Measurements from ENCODE around the gene FRMPD1.

The FRMPD1 gene

DNA sequence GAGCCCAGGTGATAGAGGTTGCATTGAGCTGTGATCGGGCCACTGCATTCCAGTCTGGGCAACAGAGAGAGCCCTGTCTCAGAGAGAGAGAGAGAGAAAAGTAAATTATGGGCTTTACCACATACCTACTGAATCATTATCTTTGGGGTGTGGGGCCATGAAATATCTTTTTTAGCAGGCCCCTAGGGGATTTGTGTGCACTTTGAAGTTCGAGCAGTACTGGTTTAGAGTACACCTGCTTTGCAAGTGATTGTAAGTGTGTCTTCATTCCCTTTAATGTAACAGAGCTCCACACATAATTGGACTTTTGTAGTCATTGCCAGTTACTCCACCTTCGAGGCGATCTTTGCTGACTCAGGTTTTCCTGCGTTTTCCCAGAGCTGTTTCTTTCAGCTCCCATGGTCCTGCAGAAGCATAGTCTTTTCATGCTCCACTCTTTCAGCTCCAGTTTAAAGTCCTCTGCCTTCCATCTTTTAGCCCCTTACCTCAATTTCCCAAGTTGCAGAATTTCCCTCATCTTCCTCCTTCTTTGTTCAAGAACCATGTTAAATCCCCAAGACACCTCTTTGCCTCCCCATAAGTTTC, 24.0 kb upstream of the FRMPD1 start:
- no peak for DNase-seq

DNA sequence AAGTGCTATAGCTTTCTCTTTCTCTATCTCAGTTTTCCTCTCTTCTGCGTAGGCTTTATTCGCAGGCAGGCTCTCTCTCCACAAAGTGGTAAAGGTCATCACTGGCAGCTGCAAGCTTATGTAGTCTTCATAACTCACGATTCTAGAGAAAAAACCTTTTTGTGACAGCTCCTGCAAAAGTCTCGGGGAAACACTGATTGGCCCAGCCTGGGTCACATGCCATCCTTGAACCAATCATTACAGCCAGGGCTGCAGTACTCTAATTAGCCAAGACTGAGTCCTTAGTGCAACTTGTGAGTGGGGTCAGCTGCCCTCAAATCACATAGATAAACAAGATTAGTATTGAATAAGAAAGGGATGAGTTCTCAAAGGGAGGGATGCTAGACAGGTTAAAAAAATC, 18.3 kb upstream of the FRMPD1 start:
- no peak for DNase-seq

- DNase-seq, result no peak
Observed at GRCh38 chr9:37635808-37636207, 14.9 kb upstream of the FRMPD1 start.

- DNase-seq, result no peak
Observed at GRCh38 chr9:37636511-37637448, 14.0 kb upstream of the FRMPD1 start.

DNA sequence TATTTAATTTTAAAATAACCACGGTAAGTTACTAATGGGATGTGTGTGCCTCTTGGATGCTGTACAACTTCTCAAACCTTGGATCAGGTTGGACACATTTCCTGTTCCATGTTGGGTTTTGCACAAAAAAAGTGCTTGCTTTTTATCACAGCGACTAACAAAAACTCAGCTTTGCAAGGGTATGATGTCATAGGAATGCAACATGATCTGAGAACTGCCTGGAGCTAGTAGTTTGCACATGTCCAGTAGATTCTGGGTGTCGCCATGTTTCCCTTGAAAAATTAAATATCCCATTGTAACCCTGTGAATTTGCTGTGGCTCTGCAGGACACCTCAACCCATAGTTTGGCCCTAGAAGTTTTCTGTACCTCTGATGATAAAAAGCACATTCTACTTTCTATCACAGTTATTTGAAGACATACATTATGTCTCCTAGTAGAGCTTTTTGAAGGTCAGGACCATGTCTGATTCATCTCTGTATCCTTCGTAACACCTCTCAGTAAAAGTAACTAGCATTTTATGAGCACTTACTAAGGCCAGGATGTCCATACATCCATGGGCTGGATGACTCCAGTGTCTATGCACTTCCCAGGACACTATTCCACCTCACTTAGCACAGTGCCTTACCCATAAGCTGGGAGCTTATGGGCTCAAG, 11.5 kb upstream of the FRMPD1 start:
- no peak for DNase-seq

DNA sequence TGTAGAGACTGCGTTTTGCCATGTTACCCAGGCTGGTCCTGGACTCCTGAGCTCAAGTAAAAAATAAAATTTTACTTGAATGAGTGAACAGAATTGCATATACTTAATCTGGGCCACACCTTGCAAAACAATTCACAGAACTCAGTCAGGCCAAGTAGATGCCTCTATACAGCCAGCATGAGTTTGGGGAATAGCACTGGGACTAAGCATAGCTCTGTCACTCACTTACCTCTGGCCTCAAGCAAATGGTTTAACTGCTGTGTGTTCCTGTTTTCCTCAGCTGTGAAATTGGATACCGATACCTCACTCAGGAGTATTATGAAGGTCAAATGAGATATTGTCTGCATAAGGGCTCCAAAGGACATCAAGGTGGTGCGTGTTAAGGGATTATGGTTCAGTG, 10.9 kb upstream of the FRMPD1 start:
- DNase-seq, result no peak

DNA sequence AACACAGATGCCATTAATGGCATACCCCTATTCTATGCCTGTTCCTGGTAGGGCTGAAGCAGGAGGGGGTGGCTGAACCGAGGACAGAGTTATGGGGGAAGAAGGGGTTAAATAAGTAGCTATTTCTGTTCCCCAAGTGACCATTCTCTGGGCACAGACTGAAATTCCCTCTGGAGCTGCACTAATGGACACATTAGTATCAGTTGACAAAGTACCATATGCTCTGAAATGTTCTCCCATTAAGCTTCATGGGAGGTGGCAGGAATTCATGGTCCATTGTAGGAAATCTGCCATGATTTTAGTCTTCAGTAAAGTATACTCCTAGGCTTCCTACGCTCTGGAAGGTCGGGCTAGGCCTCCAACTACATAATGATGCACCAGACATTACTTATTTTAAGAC, 10.5 kb upstream of the FRMPD1 start:
- no peak for DNase-seq

- DNase-seq, result no peak
Observed at GRCh38 chr9:37641331-37641730, 9.4 kb upstream of the FRMPD1 start.

GRCh38 chr9:37643214-37643613, 7.5 kb upstream of the FRMPD1 start:
- no peak for DNase-seq

DNA sequence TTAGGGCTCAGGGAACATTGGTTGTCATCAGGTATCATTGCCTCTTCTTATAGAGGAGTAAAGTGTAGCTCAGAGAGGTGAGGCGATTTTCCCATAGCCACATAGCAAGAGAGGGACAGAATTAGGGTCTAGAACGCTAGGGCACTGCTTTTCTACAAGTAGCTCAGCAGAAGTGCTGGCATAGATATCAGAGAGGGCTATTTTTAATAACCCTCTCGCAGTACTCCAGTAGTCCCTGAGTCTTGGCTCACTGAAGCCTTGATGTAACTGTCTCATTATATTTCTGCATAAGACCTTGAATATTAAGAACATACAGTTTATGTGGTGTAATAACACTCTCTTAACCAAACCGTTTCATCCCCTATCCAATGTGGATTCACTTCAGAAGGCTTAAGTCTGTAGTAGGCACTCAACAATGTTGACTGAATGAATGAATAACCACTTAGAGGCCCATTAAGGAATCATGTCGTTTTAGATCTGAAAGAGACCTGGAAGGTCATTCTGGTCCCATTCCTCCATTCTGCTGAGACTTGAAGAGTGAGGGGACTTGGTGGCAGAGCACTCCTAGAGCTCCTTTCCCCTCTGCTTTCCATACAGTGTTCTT, 4.7 kb upstream of the FRMPD1 start:
- no peak for DNase-seq

GRCh38 chr9:37650299-37650872, 368 bp upstream of the FRMPD1 start:
- no peak for DNase-seq

- no peak for DNase-seq
Observed at GRCh38 chr9:37652261-37652660, 1.5 kb downstream of the FRMPD1 start.

DNA sequence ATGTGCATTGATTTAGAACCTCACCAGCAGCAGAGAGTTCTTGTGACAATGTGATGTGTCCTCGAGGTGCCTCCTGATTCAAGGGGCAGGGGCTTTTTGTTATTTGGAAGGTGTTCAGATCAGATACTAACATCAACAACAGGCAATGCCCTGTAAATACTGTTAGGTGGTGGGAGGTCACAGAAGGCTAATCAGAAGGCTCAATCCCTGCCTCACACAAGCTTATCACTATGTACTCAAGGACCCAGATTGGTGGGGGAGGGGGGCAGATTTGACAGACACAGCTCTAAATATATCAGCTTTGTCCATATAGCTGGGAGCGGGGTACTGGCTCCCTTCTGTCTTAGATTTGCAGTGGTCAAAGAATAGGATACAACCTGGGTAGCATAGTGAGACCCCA, 2.6 kb downstream of the FRMPD1 start:
- DNase-seq, result no peak

DNA sequence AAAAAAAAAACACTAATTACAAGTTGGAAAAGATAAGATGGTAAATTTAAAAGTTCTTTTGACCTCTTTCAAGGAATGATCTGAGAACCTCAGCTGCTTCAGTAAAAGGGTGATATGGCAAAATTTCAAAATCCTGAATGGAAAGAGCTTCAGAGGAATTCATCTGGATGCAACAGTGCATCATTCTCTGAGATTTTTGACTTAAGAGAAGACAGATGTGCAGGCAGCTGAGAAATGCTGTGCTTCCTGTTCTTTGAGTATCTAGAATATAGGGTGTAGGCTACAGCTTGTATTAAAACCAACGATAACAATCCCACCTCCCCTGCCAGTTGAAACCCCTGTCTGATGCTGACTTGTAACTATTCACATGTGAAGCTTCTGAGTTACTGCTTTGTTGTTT, 6.2 kb downstream of the FRMPD1 start:
- no peak for DNase-seq

- DNase-seq, result no peak
Observed at GRCh38 chr9:37660691-37661090, 9.9 kb downstream of the FRMPD1 start.

GRCh38 chr9:37663926-37664325, 13.2 kb downstream of the FRMPD1 start:
- DNase-seq, result no peak

- DNase-seq, result no peak
Observed at GRCh38 chr9:37667706-37668105, 17.0 kb downstream of the FRMPD1 start.

DNA sequence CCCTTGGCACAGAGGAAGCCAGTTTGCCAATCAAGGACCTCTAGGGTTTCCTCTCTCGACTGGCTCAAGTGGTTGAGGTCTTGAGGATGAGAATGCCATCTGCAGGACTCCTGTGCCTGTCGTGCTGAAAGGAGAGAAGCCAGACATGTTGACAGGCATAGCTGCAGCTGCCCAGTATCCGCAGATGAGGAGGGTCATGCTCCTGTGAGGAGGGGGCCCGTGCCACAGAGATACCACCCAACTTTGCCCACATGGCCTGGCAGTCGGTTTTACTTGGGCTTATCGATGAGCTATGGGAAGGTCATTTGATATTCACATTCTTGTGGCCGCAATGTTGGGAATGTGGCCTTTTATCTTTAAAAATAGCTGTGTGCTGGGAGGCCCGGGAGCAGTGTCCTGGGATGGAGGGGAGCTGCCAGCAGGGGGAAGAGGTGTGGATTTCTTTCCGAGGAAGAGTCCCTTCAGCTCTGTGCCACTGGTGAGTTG, 17.4 kb downstream of the FRMPD1 start:
- DNase-seq, result no peak

DNA sequence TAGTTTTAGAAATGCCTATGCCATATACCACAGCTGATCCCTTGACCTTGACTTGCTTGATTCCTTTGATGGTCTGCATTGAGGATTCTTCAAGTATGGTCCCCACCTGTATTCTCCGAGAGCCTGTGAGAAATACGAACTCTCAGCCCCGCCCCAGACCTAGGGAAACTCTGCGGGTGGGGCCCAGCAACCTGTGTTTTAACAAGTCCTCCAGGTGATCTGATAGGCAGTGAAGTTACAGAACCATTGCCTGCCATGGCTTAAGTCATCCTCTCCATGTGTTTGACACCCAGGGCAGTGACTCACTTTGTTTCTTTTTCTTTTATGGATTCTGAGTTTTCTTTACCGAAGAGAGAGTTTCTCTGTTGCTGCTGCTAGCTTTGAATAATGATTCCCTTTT, 18.5 kb downstream of the FRMPD1 start:
- DNase-seq, result no peak

GRCh38 chr9:37675661-37676060, 24.9 kb downstream of the FRMPD1 start:
- DNase-seq, result no peak

DNA sequence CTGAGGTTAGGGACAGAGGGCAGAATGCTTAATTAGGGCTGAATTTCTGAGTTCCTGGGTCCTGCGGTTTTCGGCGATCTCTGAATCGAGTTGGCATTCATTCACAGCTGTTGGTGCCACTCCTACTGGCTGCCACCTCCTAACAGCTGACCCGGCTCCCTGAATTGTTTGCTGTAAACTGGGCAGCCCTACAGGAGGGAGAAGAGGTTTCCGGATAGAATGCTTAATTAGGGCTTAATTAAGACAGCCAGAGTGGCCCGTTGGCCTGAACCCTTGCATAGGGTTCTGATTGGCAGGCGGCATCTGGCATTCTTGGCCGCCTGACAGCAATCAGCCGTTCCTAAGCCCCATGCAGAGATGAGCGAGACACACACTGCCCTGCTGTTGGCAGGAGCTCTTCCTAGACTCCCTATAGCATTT, 25.7 kb downstream of the FRMPD1 start:
- no peak for DNase-seq

DNA sequence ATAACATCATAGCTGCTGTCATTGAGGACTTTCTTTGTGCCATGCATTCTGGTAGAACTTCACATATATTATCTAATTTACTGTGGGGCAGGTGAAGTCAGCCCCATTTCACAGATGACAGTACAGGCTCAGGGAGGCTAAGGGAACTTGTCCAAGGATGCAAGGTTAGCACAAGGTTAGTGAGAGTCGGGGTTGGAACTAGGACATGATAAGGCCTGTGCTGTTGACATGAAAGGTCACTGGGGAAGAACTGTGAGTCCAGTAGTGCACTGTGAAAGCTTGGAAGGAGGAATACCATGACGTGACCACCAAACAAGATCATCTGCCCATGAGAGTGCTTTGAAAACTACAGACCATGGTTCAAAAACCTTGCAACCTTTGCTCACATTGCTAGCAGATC, 26.7 kb downstream of the FRMPD1 start:
- DNase-seq, result no peak

DNA sequence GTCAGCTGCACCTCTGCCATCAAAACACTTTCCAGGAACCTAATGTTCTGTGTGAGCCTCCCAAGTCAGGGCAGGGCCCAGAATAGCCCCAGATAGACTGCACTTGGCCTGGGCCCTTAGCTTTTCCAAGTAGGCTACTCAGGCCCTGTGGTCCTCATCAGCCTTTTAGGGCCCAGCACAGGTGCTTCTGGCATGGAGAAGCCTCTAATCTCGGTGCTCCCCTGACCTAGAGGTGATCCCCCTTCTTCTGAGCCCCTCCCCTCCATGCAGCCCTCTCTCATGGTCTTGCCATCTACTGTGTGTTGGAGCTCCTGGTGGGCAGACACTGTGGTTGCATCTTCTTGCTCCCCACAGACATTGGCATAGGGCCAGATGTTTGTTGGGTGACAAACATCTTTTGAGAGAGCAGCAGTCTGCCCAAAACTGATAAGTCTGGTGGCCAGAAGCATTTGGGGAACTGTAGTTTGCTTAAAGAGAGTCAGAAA, 28.1 kb downstream of the FRMPD1 start:
- DNase-seq, result no peak
